CD14-positive monocyte (primary cell): ENCODE data around the gene TLR9. TPM values are rescaled to one million over a fixed set of nuclear protein-coding genes. Genes with fewer than 3 reads are reported as not detected.
A peak's percentile ranks its signal among the peaks of the same experiment; 100 is the strongest.

Experiments
- DNase-seq, 3 donors: peaks; one replicate each; pipeline ENCODE4 v3.0.0-alpha.2; 2011 to 2022
- H2AFZ ChIP-seq: 2 replicates; pipeline ENCODE4 v1.6.0; 2012; ENCODE audit warnings: mild to moderate bottlenecking, low read depth, low read length, inconsistent platforms; ENCODE audit not compliant: insufficient read depth, poor library complexity, severe bottlenecking
- H3K27ac ChIP-seq, 2 donors: 1 replicate in 1 of 2; 2 replicates in 1 of 2; pipeline ENCODE4 v1.5.1; 2012 to 2013; ENCODE audit warnings: low read length in 2 of 2, control low read depth in 1 of 2, inconsistent platforms in 1 of 2, low read depth in 1 of 2, mild to moderate bottlenecking in 1 of 2
- H3K27me3 ChIP-seq, 2 donors: one replicate each; pipeline versions ENCODE4 v1.6.0 to v1.6.1; 2011 to 2013; ENCODE audit warnings: low read length in 2 of 2; ENCODE audit not compliant: control insufficient read depth in 2 of 2, insufficient read depth in 2 of 2
- H3K36me3 ChIP-seq, 2 donors: replicated peaks in 1 of 2; 1 replicate in 1 of 2; 2 replicates in 1 of 2; pipeline versions ENCODE4 v1.5.1 to v1.6.1; 2012 to 2013; ENCODE audit warnings: low read length in 2 of 2, control low read depth in 1 of 2, inconsistent platforms in 1 of 2, mild to moderate bottlenecking in 1 of 2; ENCODE audit not compliant: insufficient read depth in 2 of 2, control insufficient read depth in 1 of 2
- H3K4me1 ChIP-seq, 2 donors: 1 replicate in 1 of 2; 2 replicates in 1 of 2; pipeline versions ENCODE4 v1.5.1 to v1.6.1; 2012 to 2013; ENCODE audit warnings: low read length in 2 of 2, control low read depth in 1 of 2, inconsistent platforms in 1 of 2, mild to moderate bottlenecking in 1 of 2, moderate library complexity in 1 of 2; ENCODE audit not compliant: insufficient read depth in 2 of 2, control insufficient read depth in 1 of 2
- H3K4me2 ChIP-seq: replicated peaks from 2 replicates; pipeline ENCODE3; 2012; ENCODE audit warnings: low read length, moderate library complexity, mild to moderate bottlenecking; ENCODE audit not compliant: poor library complexity, severe bottlenecking; ENCODE audit errors: extremely low read depth
- H3K4me3 ChIP-seq, 3 experiments: fragments of 200-600 bp in 1 of 3; sonication (generic) in 1 of 3; replicated peaks in 1 of 3; 1 replicate in 2 of 3; 2 replicates in 1 of 3; pipeline ENCODE4 v1.5.1; 2011 to 2013; ENCODE audit warnings: low read length in 3 of 3, mild to moderate bottlenecking in 3 of 3, control low read depth in 2 of 3, low read depth in 2 of 3, inconsistent platforms in 1 of 3, moderate library complexity in 1 of 3
- H3K79me2 ChIP-seq: 2 replicates; pipeline ENCODE4 v1.6.0; 2012; ENCODE audit warnings: mild to moderate bottlenecking, control low read depth, inconsistent platforms, low read length, moderate library complexity; ENCODE audit not compliant: insufficient read depth
- H3K9ac ChIP-seq: 2 replicates; pipeline ENCODE4 v1.6.0; 2017; ENCODE audit warnings: low read length, mild to moderate bottlenecking; ENCODE audit not compliant: insufficient read depth, poor library complexity, severe bottlenecking
- H3K9me3 ChIP-seq, 2 donors: replicated peaks in 1 of 2; 1 replicate in 1 of 2; 2 replicates in 1 of 2; pipeline versions ENCODE4 v1.5.1 to v1.6.1; 2012 to 2013; ENCODE audit warnings: low read length in 2 of 2, control low read depth in 1 of 2; ENCODE audit not compliant: control insufficient read depth in 1 of 2, insufficient read depth in 1 of 2
- H4K20me1 ChIP-seq: 2 replicates; pipeline ENCODE4 v1.6.0; 2012; ENCODE audit warnings: mild to moderate bottlenecking, low read length, control low read depth, moderate library complexity; ENCODE audit not compliant: insufficient read depth
- H3K27ac Mint-ChIP-seq, 7 donors: one replicate each; pipeline ENCODE4 v1.8.0; 2020; ENCODE audit warnings: mild to moderate bottlenecking in 7 of 7, mixed read lengths in 7 of 7, moderate library complexity in 6 of 7, inconsistent platforms in 2 of 7
- H3K27me3 Mint-ChIP-seq, 3 donors: one replicate each; pipeline ENCODE4 v1.8.0; 2021 to 2022; ENCODE audit warnings: low read depth in 3 of 3, mild to moderate bottlenecking in 3 of 3, mixed read lengths in 3 of 3, moderate library complexity in 3 of 3, inconsistent platforms in 1 of 3
- H3K36me3 Mint-ChIP-seq, 2 donors: one replicate each; pipeline ENCODE4 v1.8.0; 2020; ENCODE audit warnings: mixed read lengths in 2 of 2, inconsistent platforms in 1 of 2, mild to moderate bottlenecking in 1 of 2
- H3K4me1 Mint-ChIP-seq: one replicate; pipeline ENCODE4 v1.8.0; 2020; ENCODE audit warnings: mild to moderate bottlenecking, mixed read lengths
- H3K4me3 Mint-ChIP-seq, 2 donors: one replicate each; pipeline ENCODE4 v1.8.0; 2020; ENCODE audit warnings: mild to moderate bottlenecking in 2 of 2, mixed read lengths in 2 of 2, moderate library complexity in 1 of 2
- H3K9me3 Mint-ChIP-seq, 7 donors: one replicate each; pipeline ENCODE4 v1.8.0; 2020 to 2022; ENCODE audit warnings: mixed read lengths in 7 of 7, mild to moderate bottlenecking in 6 of 7, moderate library complexity in 6 of 7, inconsistent platforms in 2 of 7
- CTCF ChIP-seq: fragments of 200-600 bp; IDR thresholded peaks from one replicate; pipeline ENCODE4 v1.8.0; 2022; ENCODE audit warnings: antibody characterized with exemption, mild to moderate bottlenecking
- WGBS: methylation state at CpG from one replicate; pipeline ENCODE4 v1.1.5; 2013; ENCODE audit warnings: missing lambda C conversion rate; ENCODE audit not compliant: insufficient coverage; 5-methylcytosine and 5-hydroxymethylcytosine counted together
- intact Hi-C, 2 donors: fragments of 100-400 bp; cut with micrococcal nuclease; formaldehyde crosslinking; loops; one replicate each; pipeline versions ENCODE4 v1.15.0 to v1.15.1; 2023
- polyA plus RNA-seq, 3 donors: library from polyadenylated mRNA; depleted of rRNA in 1 of 3; unstranded in 2 of 3; stranded (reverse) in 1 of 3; fragments of 300-500 nt in 2 of 3; fragments of >200 nt in 1 of 3; fragmentation: Illumina TruSeq in 2 of 3; gene quantifications; 1 replicate in 2 of 3; 2 replicates in 1 of 3; pipeline ENCODE4 v1.2.3, GENCODE V29; 2012 to 2021

The TLR9 gene
- polyA plus RNA-seq, 3 donors = 0.91 TPM; not detected in 2

DNA sequence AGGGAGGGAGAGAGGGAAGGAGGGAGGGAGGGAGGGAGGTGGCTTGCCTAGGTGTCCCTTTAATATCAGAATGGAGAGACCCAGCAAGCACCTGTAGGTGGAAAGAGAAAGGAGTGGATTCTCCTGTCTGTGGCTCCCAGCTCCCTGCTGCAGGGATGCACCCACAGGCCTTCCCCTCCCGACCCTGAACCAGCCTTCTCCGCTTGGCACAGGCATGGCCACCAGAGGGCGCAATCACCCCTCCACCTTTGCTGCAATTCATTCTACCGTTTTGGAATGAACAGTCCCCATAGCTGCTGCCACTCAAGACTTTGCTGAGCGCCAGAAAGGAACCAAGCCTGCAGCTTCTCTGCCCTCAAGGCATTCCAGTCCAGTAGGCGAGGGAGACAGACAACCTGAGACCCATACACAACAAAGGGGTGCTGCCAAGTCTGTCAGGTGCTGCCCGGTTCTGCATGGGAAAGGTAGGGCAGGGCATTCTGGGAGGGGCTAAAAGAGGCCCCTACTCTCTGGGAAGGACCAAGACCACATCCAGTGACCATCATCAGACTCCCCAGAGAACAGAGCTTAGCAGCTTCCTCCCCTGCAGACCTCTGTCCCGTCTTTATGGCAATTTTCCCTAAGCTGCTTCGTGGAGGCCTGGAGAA lies 4.9 kb downstream of the TLR9 start:
- peak; percentile 80 for TF ChIP-seq CTCF
- 0% methylated on average over 5 of the region's 9 CpGs for WGBS
- no peaks in the 10 kb centered on the region for H4K20me1 ChIP-seq
- no peak overlapping the region for H3K4me2 ChIP-seq
- peak; percentile 68 to 76 (median 73) for DNase-seq
- no peak overlapping the region for H3K9ac ChIP-seq
- Mint-ChIP-seq H3K4me3 (no peak overlapping the region), H3K9me3 (no peaks in the 10 kb centered on the region), H3K4me1 (peaks cover 49% of the 10 kb centered on the region), H3K27me3 (peaks cover 0 to 3% (median 2%) of the 10 kb centered on the region in 3 donors), H3K36me3 (peaks cover 34 to 35% of the 10 kb centered on the region in 2 donors), H3K27ac (no peak overlapping the region)
- no peak overlapping the region for H3K4me3 ChIP-seq
- H3K27me3 ChIP-seq = no peaks in the 10 kb centered on the region
- H3K36me3 ChIP-seq = peaks cover 4 to 14% of the 10 kb centered on the region in 2 donors
- H2AFZ ChIP-seq = no peak overlapping the region
- no peak overlapping the region for H3K27ac ChIP-seq
- no peaks in the 10 kb centered on the region for H3K79me2 ChIP-seq
- peaks cover 35 to 42% of the 10 kb centered on the region in 2 donors for H3K4me1 ChIP-seq
- no peaks in the 10 kb centered on the region for H3K9me3 ChIP-seq
- intact Hi-C loops = no loop called here

- H3K4me3 ChIP-seq = no peak overlapping the region
- no peak for DNase-seq
- H3K9me3 ChIP-seq = no peaks in the 10 kb centered on the region
- peaks cover 3% of the 10 kb centered on the region for H4K20me1 ChIP-seq
- H3K79me2 ChIP-seq = no peaks in the 10 kb centered on the region
- no peak overlapping the region for H3K4me3 Mint-ChIP-seq
- H3K36me3 Mint-ChIP-seq = peaks cover 48 to 49% of the 10 kb centered on the region in 2 donors
- H3K4me2 ChIP-seq = no peak overlapping the region
- no peaks in the 10 kb centered on the region for H3K9me3 Mint-ChIP-seq
- peaks cover 37% of the 10 kb centered on the region for H3K4me1 Mint-ChIP-seq
- H3K27me3 ChIP-seq = no peaks in the 10 kb centered on the region
- TF ChIP-seq CTCF = no peak
- H3K36me3 ChIP-seq = peaks cover 18 to 28% of the 10 kb centered on the region in 2 donors
- peaks cover 27 to 33% of the 10 kb centered on the region in 2 donors for H3K4me1 ChIP-seq
- no peak overlapping the region for H3K9ac ChIP-seq
- H3K27me3 Mint-ChIP-seq = peaks cover 0 to 3% (median 0%) of the 10 kb centered on the region in 3 donors
- no peak overlapping the region for H2AFZ ChIP-seq
- intact Hi-C loops = loop anchor here in 1 of 2 donors (5.0 kb wide), 1 partner anchor 52 kb away; no protein-coding TSS in a partner anchor
- H3K27ac ChIP-seq = no peak overlapping the region
- no peak overlapping the region for H3K27ac Mint-ChIP-seq
- WGBS = 77% methylated on average over 3 of the region's 6 CpGs
These were observed 6.4 kb downstream of the TLR9 start for GRCh38 chr3:52218937-52219650.
